Natural killer cell (primary cell): Measurements from ENCODE around the gene LRRC47. TPM values are rescaled to one million over a fixed set of nuclear protein-coding genes. Genes with fewer than 3 reads are reported as not detected.

Experiments used
- ATAC-seq, 3 donors: fragments of 150-1000 bp in 2 of 3; fragments of 200-7000 bp in 1 of 3; cut with Tn5 transposase; 1 replicate in 1 of 3; 2 replicates in 2 of 3; pipeline ENCODE4 v1.10.0; 2021; ENCODE audit warnings: mild to moderate bottlenecking in 2 of 3, moderate library complexity in 2 of 3
- DNase-seq, 2 donors: peaks; one replicate each; pipeline versions ENCODE4 v3.0.0 to v3.0.0-alpha.2; 2013 to 2021; ENCODE audit warnings: mixed read lengths in 1 of 2
- H3K27ac ChIP-seq: one replicate; pipeline ENCODE4 v1.5.1; 2013; ENCODE audit warnings: mild to moderate bottlenecking, low read length
- H3K27me3 ChIP-seq: one replicate; pipeline ENCODE4 v1.6.1; 2013; ENCODE audit warnings: low read length; ENCODE audit not compliant: control insufficient read depth, insufficient read depth
- H3K36me3 ChIP-seq: one replicate; pipeline ENCODE4 v1.6.1; 2013; ENCODE audit warnings: low read length; ENCODE audit not compliant: control insufficient read depth, insufficient read depth
- H3K4me1 ChIP-seq: one replicate; pipeline ENCODE4 v1.6.1; 2013; ENCODE audit warnings: low read length; ENCODE audit not compliant: control insufficient read depth, insufficient read depth
- H3K4me3 ChIP-seq: one replicate; pipeline ENCODE4 v1.5.1; 2013; ENCODE audit warnings: low read length
- H3K9me3 ChIP-seq: one replicate; pipeline ENCODE4 v1.6.1; 2013; ENCODE audit warnings: low read length; ENCODE audit not compliant: control insufficient read depth, insufficient read depth
- H3K27ac Mint-ChIP-seq, 2 donors: one replicate each; pipeline ENCODE4 v1.8.0; 2022; ENCODE audit warnings: mild to moderate bottlenecking in 2 of 2, mixed read lengths in 2 of 2, moderate library complexity in 1 of 2
- H3K27me3 Mint-ChIP-seq, 2 donors: one replicate each; pipeline ENCODE4 v1.8.0; 2022; ENCODE audit warnings: low read depth in 2 of 2, mixed read lengths in 2 of 2
- H3K36me3 Mint-ChIP-seq: one replicate; pipeline ENCODE4 v1.8.0; 2022; ENCODE audit warnings: mixed read lengths
- H3K4me1 Mint-ChIP-seq, 2 donors: one replicate each; pipeline ENCODE4 v1.8.0; 2022; ENCODE audit warnings: mixed read lengths in 2 of 2
- H3K4me3 Mint-ChIP-seq: one replicate; pipeline ENCODE4 v1.8.0; 2022; ENCODE audit warnings: mild to moderate bottlenecking, moderate library complexity, mixed read lengths
- H3K9me3 Mint-ChIP-seq, 2 donors: one replicate each; pipeline ENCODE4 v1.8.0; 2022; ENCODE audit warnings: mixed read lengths in 2 of 2
- CTCF ChIP-seq: fragments of 200-600 bp; IDR thresholded peaks from one replicate; pipeline ENCODE4 v1.8.0; 2022; ENCODE audit warnings: antibody characterized with exemption
- WGBS: methylation state at CpG from one replicate; pipeline ENCODE4 v1.1.7; 2013; ENCODE audit warnings: missing lambda C conversion rate; ENCODE audit not compliant: insufficient coverage; 5-methylcytosine and 5-hydroxymethylcytosine counted together
- intact Hi-C: fragments of 100-400 bp; cut with micrococcal nuclease; formaldehyde crosslinking; loops from one replicate; pipeline ENCODE4 v1.14.2; 2022
- total RNA-seq, 4 donors: library from RNA; stranded (reverse); fragments of 120-200 nt in 1 of 4; gene quantifications; one replicate each; pipeline versions ENCODE4 v1.2.3 to v1.2.4, GENCODE V29; 2013 to 2022

The LRRC47 gene
- total RNA-seq, 3 donors from 2014 or later (not counting 1 experiment from before 2014, with no cell fraction given) = 33.5 to 49.8 (median 45.2) TPM

GRCh38 chr1:3777647-3778589, 18.4 kb downstream of the LRRC47 start:
- WGBS = 86% methylated on average over 20 of the region's 20 CpGs
- no peak overlapping the region for H3K4me3 Mint-ChIP-seq
- Histone ChIP-seq H3K27ac (no peak overlapping the region), H3K27me3 (no peaks in the 10 kb centered on the region), H3K4me1 (peaks cover 21% of the 10 kb centered on the region), H3K9me3 (no peaks in the 10 kb centered on the region), H3K4me3 (no peak overlapping the region), H3K36me3 (peaks cover 35% of the 10 kb centered on the region)
- H3K27ac Mint-ChIP-seq = no peak overlapping the region
- ATAC-seq (no peak), DNase-seq (no peak)
- H3K36me3 Mint-ChIP-seq = peaks cover 7% of the 10 kb centered on the region
- peaks cover 0 to 5% of the 10 kb centered on the region in 2 donors for H3K4me1 Mint-ChIP-seq
- H3K9me3 Mint-ChIP-seq = no peaks in the 10 kb centered on the region
- intact Hi-C loops = no loop called here
- TF ChIP-seq CTCF = no peak
- no peaks in the 10 kb centered on the region for H3K27me3 Mint-ChIP-seq

GRCh38 chr1:3777078-3777547, 19.2 kb downstream of the LRRC47 start:
- Mint-ChIP-seq H3K4me3 (no peak overlapping the region), H3K36me3 (peaks cover 7% of the 10 kb centered on the region), H3K9me3 (no peaks in the 10 kb centered on the region), H3K4me1 (peaks cover 0 to 7% of the 10 kb centered on the region in 2 donors), H3K27ac (no peak overlapping the region), H3K27me3 (no peaks in the 10 kb centered on the region)
- no peak for TF ChIP-seq CTCF
- H3K36me3 ChIP-seq = peaks cover 27% of the 10 kb centered on the region
- ATAC-seq = no peak
- no peak overlapping the region for H3K27ac ChIP-seq
- H3K4me1 ChIP-seq = peaks cover 22% of the 10 kb centered on the region
- DNase-seq = no peak
- H3K27me3 ChIP-seq = no peaks in the 10 kb centered on the region
- 91% methylated on average over 10 of the region's 10 CpGs for WGBS
- H3K9me3 ChIP-seq = no peaks in the 10 kb centered on the region
- intact Hi-C loops = no loop called here
- H3K4me3 ChIP-seq = no peak overlapping the region

- no peak overlapping the region for H3K27ac ChIP-seq
- no peak overlapping the region for H3K4me3 ChIP-seq
- H3K9me3 ChIP-seq = no peaks in the 10 kb centered on the region
- peaks cover 21% of the 10 kb centered on the region for H3K36me3 ChIP-seq
- ATAC-seq (no peak), DNase-seq (no peak)
- no peak for TF ChIP-seq CTCF
- H3K36me3 Mint-ChIP-seq = peaks cover 7% of the 10 kb centered on the region
- no peaks in the 10 kb centered on the region for H3K27me3 Mint-ChIP-seq
- H3K4me1 ChIP-seq = peaks cover 28% of the 10 kb centered on the region
- 88% methylated on average over 21 of the region's 21 CpGs for WGBS
- no peaks in the 10 kb centered on the region for H3K9me3 Mint-ChIP-seq
- intact Hi-C loops = no loop called here
- no peak overlapping the region for H3K27ac Mint-ChIP-seq
- H3K27me3 ChIP-seq = no peaks in the 10 kb centered on the region
- H3K4me1 Mint-ChIP-seq = peaks cover 0 to 12% of the 10 kb centered on the region in 2 donors
- no peak overlapping the region for H3K4me3 Mint-ChIP-seq
Observed at GRCh38 chr1:3776231-3776961, 19.9 kb downstream of the LRRC47 start.
